Measurements from ENCODE around the gene PHACTR3. TPM values are rescaled to one million over a fixed set of nuclear protein-coding genes. Genes with fewer than 3 reads are reported as not detected.

The PHACTR3 gene
- total RNA-seq, 1 experiment from 2014 or later = not detected

GRCh38 chr20:59777814-59778575, 173.7 kb downstream of the PHACTR3 start:
- BruUV-seq (replicated peaks) = no TSS peak
- Histone ChIP-seq H3K36me3 (ENCODE audit: control insufficient read depth in 1 of 2, insufficient read depth in 2 of 2, low read length in 2 of 2) (no peaks in the 10 kb centered on the region), H3K79me2 (ENCODE audit: insufficient read depth, low read length) (no peaks in the 10 kb centered on the region), H4K20me1 (ENCODE audit: insufficient read depth) (no peaks in the 10 kb centered on the region), H3K4me2 (ENCODE audit: low read length) (no peak overlapping the region), H3K27me3 (ENCODE audit: insufficient read depth, low read length) (no peaks in the 10 kb centered on the region), H3K4me3 (replicated peaks in 1 of 2; ENCODE audit: low read depth in 1 of 2, low read length in 2 of 2) (no peak overlapping the region), H3K27ac (ENCODE audit: low read depth, low read length) (no peak overlapping the region), H3K9ac (ENCODE audit: low read length) (no peak overlapping the region), H3K9me2 (ENCODE audit: insufficient read depth) (no peaks in the 10 kb centered on the region), H3K9me3 (ENCODE audit: control insufficient read depth in 1 of 2, insufficient read depth in 1 of 2, low read depth in 1 of 2, low read length in 2 of 2) (no peaks in the 10 kb centered on the region), H2AFZ (ENCODE audit: low read depth, low read length, poor library complexity, severe bottlenecking) (no peak overlapping the region), H3K4me1 (ENCODE audit: control insufficient read depth in 1 of 2, insufficient read depth in 2 of 2, low read length in 2 of 2) (peaks cover 0 to 5% of the 10 kb centered on the region in 2 experiments; a peak in 1 of 4 replicates)
- TF ChIP-seq POLR2AphosphoS5 (IDR thresholded peaks at IDR 0.05; ENCODE audit: low read depth, low read length) = no peak
- TF ChIP-seq RAD21 (IDR thresholded peaks at IDR 0.05; ENCODE audit: low read depth) = no peak
- no peak for TF ChIP-seq REST (IDR thresholded peaks at IDR 0.05; ENCODE audit: low read depth)
- TF ChIP-seq CBX3 (IDR thresholded peaks at IDR 0.05; ENCODE audit: low read depth) = no peak
- no peak for TF ChIP-seq YY1 (IDR thresholded peaks at IDR 0.05; ENCODE audit: extremely low read depth, insufficient replicate concordance, low read depth, low read length)
- no peak for TF ChIP-seq EZH2phosphoT487 (IDR thresholded peaks at IDR 0.05; ENCODE audit: borderline replicate concordance)
- TF ChIP-seq SP1 (IDR thresholded peaks at IDR 0.05; ENCODE audit: low read depth) = no peak
- no peak for TF ChIP-seq ELF1 (IDR thresholded peaks at IDR 0.05; ENCODE audit: borderline replicate concordance, low read depth)
- TF ChIP-seq SIN3A (IDR thresholded peaks at IDR 0.05; ENCODE audit: low read depth) = no peak
- TF ChIP-seq FOSL1 (IDR thresholded peaks at IDR 0.05; ENCODE audit: low read depth) = no peak
- TF ChIP-seq ZBTB33 (IDR thresholded peaks at IDR 0.05; ENCODE audit: extremely low read depth, insufficient replicate concordance, low read length) = no peak
- no peak for TF ChIP-seq EZH2 (IDR thresholded peaks at IDR 0.05)
- no peak for DNase-seq (ENCODE audit: low read depth, low spot score)
- no peak for ATAC-seq
- RAD21 ChIA-PET (ENCODE audit: low non-redundant PET in 1 of 2, low total read pairs in 2 of 2, uncharacterized antibody in 2 of 2, unreplicated experiment in 2 of 2) = no interaction called here
- POLR2A ChIA-PET = no interaction called here
- intact Hi-C loops (cut with micrococcal nuclease) = no loop called here
- CTCF ChIA-PET = no interaction called here

Measured in HCT116 (cell line).